Calu3 (cell line): ENCODE measurements around the gene RAB11FIP4. TPM values are rescaled to one million over a fixed set of nuclear protein-coding genes. Genes with fewer than 3 reads are reported as not detected.

Source experiments
- BruUV-seq: library from RNA; stranded (reverse); fragments of 400-500 nt; replicated peaks from 2 replicates; lab custom pipeline; 2021; lab: Mats Ljungman, UMichigan
- CTCF ChIA-PET: fragments of 300-600 bp; sonication (Branson Sonifier 250); formaldehyde crosslinking; loops from one replicate; lab custom pipeline; 2022; ENCODE audit warnings: antibody characterized with exemption; lab: Charles Lee
- DNase-seq: peaks from one replicate; pipeline ENCODE4 v3.0.0; 2022
- H3K27ac Mint-ChIP-seq: one replicate; pipeline ENCODE4 v1.8.0; 2022; ENCODE audit warnings: mixed read lengths; ENCODE audit not compliant: unreplicated experiment
- H3K27me3 Mint-ChIP-seq: one replicate; pipeline ENCODE4 v1.8.0; 2022; ENCODE audit warnings: mixed read lengths; ENCODE audit not compliant: unreplicated experiment
- H3K36me3 Mint-ChIP-seq: one replicate; pipeline ENCODE4 v1.8.0; 2022; ENCODE audit warnings: mild to moderate bottlenecking, moderate library complexity, mixed read lengths; ENCODE audit not compliant: insufficient read depth, unreplicated experiment
- H3K4me1 Mint-ChIP-seq: one replicate; pipeline ENCODE4 v1.8.0; 2022; ENCODE audit warnings: mild to moderate bottlenecking, low read depth, mixed read lengths; ENCODE audit not compliant: unreplicated experiment
- H3K4me3 Mint-ChIP-seq: one replicate; pipeline ENCODE4 v1.8.0; 2022; ENCODE audit warnings: mild to moderate bottlenecking, low read depth, moderate library complexity, mixed read lengths; ENCODE audit not compliant: unreplicated experiment
- H3K9me3 Mint-ChIP-seq: one replicate; pipeline ENCODE4 v1.8.0; 2022; ENCODE audit warnings: low read depth, mixed read lengths; ENCODE audit not compliant: unreplicated experiment
- CTCF ChIP-seq: fragments of 200-600 bp; IDR thresholded peaks from one replicate; pipeline ENCODE4 v1.8.0; 2022; ENCODE audit warnings: antibody characterized with exemption; ENCODE audit not compliant: unreplicated experiment
- intact Hi-C: fragments of 100-400 bp; cut with micrococcal nuclease; formaldehyde crosslinking; loops from one replicate; pipeline ENCODE4 v1.10.0; 2022; ENCODE audit not compliant: unreplicated experiment
- total RNA-seq: library from RNA; stranded (reverse); gene quantifications from 2 replicates; pipeline ENCODE4 v1.2.3, GENCODE V29; 2022

RAB11FIP4 gene
- total RNA-seq, 1 experiment from 2014 or later, result 27.9 TPM

GRCh38 chr17:31564883-31565301, 173.4 kb downstream of the RAB11FIP4 start:
- intact Hi-C loops, result no loop called here
- Mint-ChIP-seq H3K27me3 (no peaks in the 10 kb centered on the region), H3K36me3 (peaks cover 29% of the 10 kb centered on the region), H3K4me1 (peaks cover 22% of the 10 kb centered on the region), H3K9me3 (no peaks in the 10 kb centered on the region), H3K27ac (no peak overlapping the region), H3K4me3 (no peak overlapping the region)
- no TSS peak for BruUV-seq
- no peak for DNase-seq
- TF ChIP-seq CTCF, result no peak
- CTCF ChIA-PET, result no interaction called here

- no peak for DNase-seq
- no peak for TF ChIP-seq CTCF
- H3K27ac Mint-ChIP-seq, result no peak overlapping the region
- H3K9me3 Mint-ChIP-seq, result no peaks in the 10 kb centered on the region
- CTCF ChIA-PET, result no interaction called here
- intact Hi-C loops, result no loop called here
- H3K4me3 Mint-ChIP-seq, result no peak overlapping the region
- no TSS peak for BruUV-seq
- no peaks in the 10 kb centered on the region for H3K27me3 Mint-ChIP-seq
- H3K36me3 Mint-ChIP-seq, result peaks cover 22% of the 10 kb centered on the region
- peaks cover 18% of the 10 kb centered on the region for H3K4me1 Mint-ChIP-seq
These were observed 174.2 kb downstream of the RAB11FIP4 start for GRCh38 chr17:31565652-31566051.

GRCh38 chr17:31566247-31566991, 174.9 kb downstream of the RAB11FIP4 start:
- BruUV-seq, result no TSS peak
- intact Hi-C loops, result no loop called here
- peaks cover 16% of the 10 kb centered on the region for H3K36me3 Mint-ChIP-seq
- TF ChIP-seq CTCF, result no peak
- H3K27ac Mint-ChIP-seq, result no peak overlapping the region
- peaks cover 17% of the 10 kb centered on the region for H3K4me1 Mint-ChIP-seq
- H3K9me3 Mint-ChIP-seq, result no peaks in the 10 kb centered on the region
- CTCF ChIA-PET, result no interaction called here
- DNase-seq, result no peak
- H3K27me3 Mint-ChIP-seq, result no peaks in the 10 kb centered on the region
- H3K4me3 Mint-ChIP-seq, result no peak overlapping the region

GRCh38 chr17:31566992-31567373, 175.5 kb downstream of the RAB11FIP4 start:
- Mint-ChIP-seq H3K36me3 (peaks cover 15% of the 10 kb centered on the region), H3K4me1 (peaks cover 15% of the 10 kb centered on the region), H3K27ac (no peak overlapping the region), H3K9me3 (no peaks in the 10 kb centered on the region), H3K27me3 (no peaks in the 10 kb centered on the region), H3K4me3 (no peak overlapping the region)
- CTCF ChIA-PET, result no interaction called here
- no peak for TF ChIP-seq CTCF
- no peak for DNase-seq
- BruUV-seq, result no TSS peak
- intact Hi-C loops, result no loop called here
